ENCODE data around the gene TEX22.

- TF ChIP-seq CTCF (conservative IDR thresholded peaks at IDR 0.05; ENCODE audit: low read depth in 2 of 2) = no peak
- TF ChIP-seq EZH2 (IDR thresholded peaks at IDR 0.05; ENCODE audit: low read depth, unreplicated experiment) = no peak
- TF ChIP-seq ZNF114 (CRISPR knock-in tag; IDR thresholded peaks at IDR 0.05) = no peak
These were observed 47.8 kb downstream of the TEX22 start for GRCh38 chr14:105445901-105446845.
